Neural cell (in vitro differentiated cells): Measurements from ENCODE around the gene C9orf78.

Source experiments
- CTCF ChIP-seq: fragments of 450-650 bp; IDR thresholded peaks from 2 replicates; pipeline ENCODE4 v1.5.1; 2014; ENCODE audit warnings: antibody characterized with exemption, mild to moderate bottlenecking, moderate library complexity; ENCODE audit not compliant: poor library complexity, severe bottlenecking
- EP300 ChIP-seq: fragments of 450-650 bp; conservative IDR thresholded peaks from 2 replicates; pipeline ENCODE4 v1.6.1; 2014; ENCODE audit warnings: antibody characterized with exemption, mild to moderate bottlenecking, moderate library complexity; ENCODE audit not compliant: poor library complexity, severe bottlenecking
- EZH2 ChIP-seq: fragments of 200-600, 300-800 bp; shearing (Covaris generic), sonication (generic); IDR thresholded peaks from 2 replicates; pipeline ENCODE4 v1.6.1; 2014; ENCODE audit warnings: antibody characterized with exemption, low read length, borderline replicate concordance, mild to moderate bottlenecking; ENCODE audit not compliant: insufficient read depth, poor library complexity, severe bottlenecking
- MXI1 ChIP-seq: fragments of 450-650 bp; conservative IDR thresholded peaks from 2 replicates; pipeline ENCODE4 v1.6.1; 2014; ENCODE audit warnings: antibody characterized with exemption, mild to moderate bottlenecking; ENCODE audit not compliant: poor library complexity, severe bottlenecking
- POLR2AphosphoS5 ChIP-seq: IDR thresholded peaks from 2 replicates; pipeline ENCODE4 v1.6.1; 2012
- RAD21 ChIP-seq: fragments of 450-650 bp; conservative IDR thresholded peaks from 2 replicates; pipeline ENCODE4 v1.6.1; 2014; ENCODE audit warnings: antibody characterized with exemption, mild to moderate bottlenecking, moderate library complexity
- REST ChIP-seq: IDR thresholded peaks from 2 replicates; pipeline ENCODE4 v1.6.1; 2012; ENCODE audit warnings: borderline replicate concordance
- SMC3 ChIP-seq: fragments of 450-650 bp; conservative IDR thresholded peaks from 2 replicates; pipeline ENCODE4 v1.6.1; 2014; ENCODE audit warnings: antibody characterized with exemption, mild to moderate bottlenecking, moderate library complexity; ENCODE audit not compliant: poor library complexity
- TAF1 ChIP-seq: IDR thresholded peaks from 2 replicates; pipeline ENCODE4 v1.6.1; 2012; ENCODE audit warnings: low read depth

GRCh38 chr9:129866394-129867135 is 31.5 kb upstream of the C9orf78 start:
- TF ChIP-seq CTCF (no peak), TAF1 (no peak), POLR2AphosphoS5 (no peak), EP300 (no peak), SMC3 (no peak), EZH2 (no peak), MXI1 (no peak), RAD21 (no peak), REST (no peak)
